CD14-positive monocyte (primary cell): ENCODE measurements around the gene BRD2. TPM values are rescaled to one million over a fixed set of nuclear protein-coding genes. Genes with fewer than 3 reads are reported as not detected.

ENCODE experiments used
- DNase-seq, 3 donors: peaks; one replicate each; pipeline ENCODE4 v3.0.0-alpha.2; 2011 to 2022
- H2AFZ ChIP-seq: 2 replicates; pipeline ENCODE4 v1.6.0; 2012; ENCODE audit warnings: mild to moderate bottlenecking, low read depth, low read length, inconsistent platforms; ENCODE audit not compliant: insufficient read depth, poor library complexity, severe bottlenecking
- H3K27ac ChIP-seq, 2 donors: 1 replicate in 1 of 2; 2 replicates in 1 of 2; pipeline ENCODE4 v1.5.1; 2012 to 2013; ENCODE audit warnings: low read length in 2 of 2, control low read depth in 1 of 2, inconsistent platforms in 1 of 2, low read depth in 1 of 2, mild to moderate bottlenecking in 1 of 2
- H3K27me3 ChIP-seq, 2 donors: one replicate each; pipeline versions ENCODE4 v1.6.0 to v1.6.1; 2011 to 2013; ENCODE audit warnings: low read length in 2 of 2; ENCODE audit not compliant: control insufficient read depth in 2 of 2, insufficient read depth in 2 of 2
- H3K36me3 ChIP-seq, 2 donors: replicated peaks in 1 of 2; 1 replicate in 1 of 2; 2 replicates in 1 of 2; pipeline versions ENCODE4 v1.5.1 to v1.6.1; 2012 to 2013; ENCODE audit warnings: low read length in 2 of 2, control low read depth in 1 of 2, inconsistent platforms in 1 of 2, mild to moderate bottlenecking in 1 of 2; ENCODE audit not compliant: insufficient read depth in 2 of 2, control insufficient read depth in 1 of 2
- H3K4me1 ChIP-seq, 2 donors: 1 replicate in 1 of 2; 2 replicates in 1 of 2; pipeline versions ENCODE4 v1.5.1 to v1.6.1; 2012 to 2013; ENCODE audit warnings: low read length in 2 of 2, control low read depth in 1 of 2, inconsistent platforms in 1 of 2, mild to moderate bottlenecking in 1 of 2, moderate library complexity in 1 of 2; ENCODE audit not compliant: insufficient read depth in 2 of 2, control insufficient read depth in 1 of 2
- H3K4me2 ChIP-seq: replicated peaks from 2 replicates; pipeline ENCODE3; 2012; ENCODE audit warnings: low read length, moderate library complexity, mild to moderate bottlenecking; ENCODE audit not compliant: poor library complexity, severe bottlenecking; ENCODE audit errors: extremely low read depth
- H3K4me3 ChIP-seq, 3 experiments: fragments of 200-600 bp in 1 of 3; sonication (generic) in 1 of 3; replicated peaks in 1 of 3; 1 replicate in 2 of 3; 2 replicates in 1 of 3; pipeline ENCODE4 v1.5.1; 2011 to 2013; ENCODE audit warnings: low read length in 3 of 3, mild to moderate bottlenecking in 3 of 3, control low read depth in 2 of 3, low read depth in 2 of 3, inconsistent platforms in 1 of 3, moderate library complexity in 1 of 3
- H3K79me2 ChIP-seq: 2 replicates; pipeline ENCODE4 v1.6.0; 2012; ENCODE audit warnings: mild to moderate bottlenecking, control low read depth, inconsistent platforms, low read length, moderate library complexity; ENCODE audit not compliant: insufficient read depth
- H3K9ac ChIP-seq: 2 replicates; pipeline ENCODE4 v1.6.0; 2017; ENCODE audit warnings: low read length, mild to moderate bottlenecking; ENCODE audit not compliant: insufficient read depth, poor library complexity, severe bottlenecking
- H3K9me3 ChIP-seq, 2 donors: replicated peaks in 1 of 2; 1 replicate in 1 of 2; 2 replicates in 1 of 2; pipeline versions ENCODE4 v1.5.1 to v1.6.1; 2012 to 2013; ENCODE audit warnings: low read length in 2 of 2, control low read depth in 1 of 2; ENCODE audit not compliant: control insufficient read depth in 1 of 2, insufficient read depth in 1 of 2
- H4K20me1 ChIP-seq: 2 replicates; pipeline ENCODE4 v1.6.0; 2012; ENCODE audit warnings: mild to moderate bottlenecking, low read length, control low read depth, moderate library complexity; ENCODE audit not compliant: insufficient read depth
- H3K27ac Mint-ChIP-seq, 7 donors: one replicate each; pipeline ENCODE4 v1.8.0; 2020; ENCODE audit warnings: mild to moderate bottlenecking in 7 of 7, mixed read lengths in 7 of 7, moderate library complexity in 6 of 7, inconsistent platforms in 2 of 7
- H3K27me3 Mint-ChIP-seq, 3 donors: one replicate each; pipeline ENCODE4 v1.8.0; 2021 to 2022; ENCODE audit warnings: low read depth in 3 of 3, mild to moderate bottlenecking in 3 of 3, mixed read lengths in 3 of 3, moderate library complexity in 3 of 3, inconsistent platforms in 1 of 3
- H3K36me3 Mint-ChIP-seq, 2 donors: one replicate each; pipeline ENCODE4 v1.8.0; 2020; ENCODE audit warnings: mixed read lengths in 2 of 2, inconsistent platforms in 1 of 2, mild to moderate bottlenecking in 1 of 2
- H3K4me1 Mint-ChIP-seq: one replicate; pipeline ENCODE4 v1.8.0; 2020; ENCODE audit warnings: mild to moderate bottlenecking, mixed read lengths
- H3K4me3 Mint-ChIP-seq, 2 donors: one replicate each; pipeline ENCODE4 v1.8.0; 2020; ENCODE audit warnings: mild to moderate bottlenecking in 2 of 2, mixed read lengths in 2 of 2, moderate library complexity in 1 of 2
- H3K9me3 Mint-ChIP-seq, 7 donors: one replicate each; pipeline ENCODE4 v1.8.0; 2020 to 2022; ENCODE audit warnings: mixed read lengths in 7 of 7, mild to moderate bottlenecking in 6 of 7, moderate library complexity in 6 of 7, inconsistent platforms in 2 of 7
- CTCF ChIP-seq: fragments of 200-600 bp; IDR thresholded peaks from one replicate; pipeline ENCODE4 v1.8.0; 2022; ENCODE audit warnings: antibody characterized with exemption, mild to moderate bottlenecking
- WGBS: methylation state at CpG from one replicate; pipeline ENCODE4 v1.1.5; 2013; ENCODE audit warnings: missing lambda C conversion rate; ENCODE audit not compliant: insufficient coverage; 5-methylcytosine and 5-hydroxymethylcytosine counted together
- intact Hi-C, 2 donors: fragments of 100-400 bp; cut with micrococcal nuclease; formaldehyde crosslinking; loops; one replicate each; pipeline versions ENCODE4 v1.15.0 to v1.15.1; 2023
- polyA plus RNA-seq, 3 donors: library from polyadenylated mRNA; depleted of rRNA in 1 of 3; unstranded in 2 of 3; stranded (reverse) in 1 of 3; fragments of 300-500 nt in 2 of 3; fragments of >200 nt in 1 of 3; fragmentation: Illumina TruSeq in 2 of 3; gene quantifications; 1 replicate in 2 of 3; 2 replicates in 1 of 3; pipeline ENCODE4 v1.2.3, GENCODE V29; 2012 to 2021

Gene BRD2
- polyA plus RNA-seq, 3 donors: 9.6 to 475 (median 21.7) TPM

GRCh38 chr6:32970413-32971241, 2.2 kb downstream of the BRD2 start:
- intact Hi-C loops: loop anchor here (1.0 to 5.0 kb wide), 4 partner anchors 15 to 128 kb away; partner anchors contain the start of gene PSMB8 (in 1 of the 2)

More at GRCh38 chr6:32970413-32971241, 2.2 kb downstream of the BRD2 start:
- Histone ChIP-seq H2AFZ (peak overlapping the region; percentile 58), H3K4me1 (peaks cover 43 to 45% of the 10 kb centered on the region in 2 donors), H3K4me2 (peak overlapping the region; percentile 99), H3K27ac (peak overlapping the region; percentile 95 to 97), H4K20me1 (peaks cover 36% of the 10 kb centered on the region), H3K9ac (peak overlapping the region; percentile 79), H3K9me3 (no peaks in the 10 kb centered on the region), H3K79me2 (peaks cover 89% of the 10 kb centered on the region), H3K36me3 (peaks cover 15 to 23% of the 10 kb centered on the region in 2 donors), H3K27me3 (no peaks in the 10 kb centered on the region), H3K4me3 (peak overlapping the region; percentile 93 to 96 (median 93))
- DNase-seq: peak; percentile 62 to 78 (median 76)
- WGBS: 3% methylated on average over 5 of the region's 43 CpGs
- TF ChIP-seq CTCF: no peak
- Mint-ChIP-seq H3K9me3 (peaks cover 0 to 9% (median 0%) of the 10 kb centered on the region in 7 donors), H3K4me3 (peak overlapping the region; percentile 98 to 100), H3K27me3 (peaks cover 0 to 10% (median 2%) of the 10 kb centered on the region in 3 donors), H3K36me3 (peaks cover 27 to 36% of the 10 kb centered on the region in 2 donors), H3K4me1 (peaks cover 47% of the 10 kb centered on the region), H3K27ac (peak overlapping the region; percentile 98 to 100 (median 99))
